A549 (cell line): ENCODE data around the gene CTDP1. TPM values are rescaled to one million over a fixed set of nuclear protein-coding genes. Genes with fewer than 3 reads are reported as not detected.

Source experiments
- ATAC-seq, 2 experiments: fragments of 200-7000 bp in 1 of 2; fragments of >200 bp in 1 of 2; cut with Nextera tagmentation in 1 of 2; cut with Tn5 transposase in 1 of 2; 3 replicates each; pipeline versions ENCODE4 v1.8.0 to v1.9.1; 2018 to 2020; ENCODE audit warnings: mild to moderate bottlenecking in 1 of 2, moderate library complexity in 1 of 2
- CTCF ChIA-PET: fragments of 300-600 bp; sonication (Branson Sonifier 250); formaldehyde crosslinking; extraction: SDS; loops from one replicate; lab custom pipeline; 2021; ENCODE audit warnings: antibody characterized with exemption, inconsistent platforms; lab: Yijun Ruan, JAX
- POLR2A ChIA-PET: fragments of 350-600 bp; formaldehyde crosslinking; extraction: SDS; loops from one replicate; lab custom pipeline; 2021; ENCODE audit warnings: antibody characterized with exemption, inconsistent platforms; lab: Yijun Ruan, JAX
- DNase-seq, 2 experiments: peaks; one replicate each; pipeline versions ENCODE4 v3.0.0 to v3.0.0-alpha.2; 2011 to 2016; ENCODE audit warnings: low read depth in 1 of 2, low spot score in 1 of 2
- FAIRE-seq: peaks from 2 replicates; lab custom pipeline; 2011; peaks lifted over from hg19 to GRCh38; lab: Jason Lieb, UNC
- H3K27ac ChIP-seq, 2 experiments: fragments of >200 bp; sonication (Bioruptor Twin); formaldehyde crosslinking; 3 replicates each; pipeline ENCODE4 v1.5.1; 2016 to 2017
- H3K4me1 ChIP-seq: fragments of >200 bp; sonication (Bioruptor Twin); formaldehyde crosslinking; 3 replicates; pipeline ENCODE4 v1.6.1; 2016
- H3K4me2 ChIP-seq: fragments of >200 bp; sonication (Bioruptor Twin); formaldehyde crosslinking; 3 replicates; pipeline ENCODE4 v1.6.1; 2016
- H3K4me3 ChIP-seq: fragments of >200 bp; sonication (Bioruptor Twin); formaldehyde crosslinking; 3 replicates; pipeline ENCODE4 v1.5.1; 2016
- H3K9me3 ChIP-seq: fragments of >200 bp; sonication (Bioruptor Twin); formaldehyde crosslinking; 3 replicates; pipeline ENCODE4 v1.6.1; 2016
- BCL3 ChIP-seq: fragments of >200 bp; sonication (Bioruptor Twin); formaldehyde crosslinking; IDR thresholded peaks from 3 replicates; pipeline ENCODE4 v1.6.1; 2016
- BHLHE40 ChIP-seq: IDR thresholded peaks from 2 replicates; pipeline ENCODE4 v1.6.1; 2012; ENCODE audit warnings: low read depth, low read length, inconsistent platforms
- CBX8 ChIP-seq: fragments of 200-600 bp; sonication (generic); IDR thresholded peaks from 2 replicates; pipeline ENCODE4 v1.6.1; 2016
- CTCF ChIP-seq: fragments of >200 bp; sonication (Bioruptor Twin); formaldehyde crosslinking; IDR thresholded peaks from 3 replicates; pipeline ENCODE4 v1.5.1; 2016
- EHMT2 ChIP-seq: fragments of 200-600 bp; sonication (generic); IDR thresholded peaks from 2 replicates; pipeline ENCODE4 v1.6.1; 2016; ENCODE audit warnings: antibody characterized with exemption, low read depth, mild to moderate bottlenecking, moderate library complexity
- FOSB ChIP-seq: fragments of 250-450 bp; sonication (Bioruptor Pico); IDR thresholded peaks from 2 replicates; pipeline ENCODE4 v1.5.0; 2020; ENCODE audit warnings: mild to moderate bottlenecking, moderate library complexity
- FOSL2 ChIP-seq, 2 experiments: fragments of 450-650 bp in 1 of 2; fragments of >200 bp in 1 of 2; sonication (Bioruptor Twin) in 1 of 2; formaldehyde crosslinking; IDR thresholded peaks; 2 replicates each; pipeline versions ENCODE4 v1.5.0 to v1.6.1; 2016 to 2020; ENCODE audit warnings: mild to moderate bottlenecking in 1 of 2, moderate library complexity in 1 of 2
- FOXS1 ChIP-seq: fragments of 250-450 bp; sonication (Bioruptor Pico); IDR thresholded peaks from 2 replicates; pipeline ENCODE4 v1.5.0; 2020; ENCODE audit warnings: mild to moderate bottlenecking, moderate library complexity
- HDAC2 ChIP-seq: fragments of 200-600 bp; sonication (generic); IDR thresholded peaks from 2 replicates; pipeline ENCODE4 v1.6.1; 2016
- HOXA7 ChIP-seq: fragments of 250-450 bp; sonication (Bioruptor Pico); IDR thresholded peaks from 2 replicates; pipeline ENCODE4 v1.5.0; 2020; ENCODE audit warnings: mild to moderate bottlenecking, moderate library complexity
- HOXB13 ChIP-seq: fragments of 250-450 bp; sonication (Bioruptor Pico); IDR thresholded peaks from 2 replicates; pipeline ENCODE4 v1.5.0; 2020; ENCODE audit warnings: low read depth, mild to moderate bottlenecking, moderate library complexity
- JUN ChIP-seq, 2 experiments: fragments of >200 bp; sonication (Bioruptor Twin); formaldehyde crosslinking; IDR thresholded peaks; 2 replicates in 1 of 2; 3 replicates in 1 of 2; pipeline ENCODE4 v1.6.1; 2016 to 2017
- JUNB ChIP-seq: fragments of >200 bp; sonication (Bioruptor Twin); formaldehyde crosslinking; IDR thresholded peaks from 2 replicates; pipeline ENCODE4 v1.6.1; 2016
- MAZ ChIP-seq: fragments of 150-350 bp; IDR thresholded peaks from 2 replicates; pipeline ENCODE4 v1.6.1; 2014; ENCODE audit warnings: antibody characterized with exemption, low read depth, low read length, borderline replicate concordance
- NFE2L2 ChIP-seq: fragments of 150-350 bp; conservative IDR thresholded peaks from 2 replicates; pipeline ENCODE4 v1.6.1; 2014; ENCODE audit warnings: low read length
- NR3C1 ChIP-seq: fragments of >200 bp; sonication (Bioruptor Twin); formaldehyde crosslinking; IDR thresholded peaks from 3 replicates; pipeline ENCODE4 v1.6.1; 2017
- POLR2AphosphoS2 ChIP-seq: conservative IDR thresholded peaks from 2 replicates; pipeline ENCODE4 v1.6.1; 2012; ENCODE audit warnings: low read length, improper control_type of control experiment, inconsistent platforms
- RAD21 ChIP-seq, 2 experiments: fragments of >200 bp in 1 of 2; sonication (Bioruptor Twin) in 1 of 2; formaldehyde crosslinking in 1 of 2; IDR thresholded peaks in 1 of 2; conservative IDR thresholded peaks in 1 of 2; 2 replicates in 1 of 2; 3 replicates in 1 of 2; pipeline ENCODE4 v1.6.1; 2012 to 2018; ENCODE audit warnings: inconsistent platforms in 1 of 2
- RARB ChIP-seq: fragments of 250-450 bp; sonication (Bioruptor Pico); IDR thresholded peaks from 2 replicates; pipeline ENCODE4 v1.8.0; 2021; ENCODE audit warnings: mild to moderate bottlenecking, moderate library complexity
- RFX5 ChIP-seq: fragments of 450-650 bp; IDR thresholded peaks from 2 replicates; pipeline ENCODE4 v1.7.1; 2014; ENCODE audit warnings: antibody characterized with exemption, mild to moderate bottlenecking, moderate library complexity
- USF2 ChIP-seq: fragments of 450-650 bp; IDR thresholded peaks from 2 replicates; pipeline ENCODE4 v1.6.1; 2014; ENCODE audit warnings: antibody characterized with exemption
- ZFP36 ChIP-seq: fragments of 450-650 bp; IDR thresholded peaks from 2 replicates; pipeline ENCODE4 v1.6.1; 2014; ENCODE audit warnings: borderline replicate concordance; ENCODE audit not compliant: partially characterized antibody
- ZNF302 ChIP-seq: fragments of 250-450 bp; sonication (Bioruptor Pico); IDR thresholded peaks from 2 replicates; pipeline ENCODE4 v1.9.0; 2021; ENCODE audit warnings: inconsistent platforms, mild to moderate bottlenecking, moderate library complexity
- ZSCAN20 ChIP-seq: fragments of 250-450 bp; sonication (Bioruptor Pico); IDR thresholded peaks from 2 replicates; pipeline ENCODE4 v1.8.0; 2022; ENCODE audit warnings: mild to moderate bottlenecking, moderate library complexity
- WGBS: methylation state at CpG from one replicate; pipeline ENCODE4 v1.1.6; 2017; ENCODE audit errors: missing lambda C conversion rate; 5-methylcytosine and 5-hydroxymethylcytosine counted together
- polyA plus RNA-seq, 4 experiments: library from polyadenylated mRNA; depleted of rRNA in 3 of 4; stranded (reverse); fragments of >200 nt; fragmentation: RNase III in 1 of 4; extraction: RNeasy Plus Mini Kit Qiagen cat#74134 plus additional on column Dnase treatment in 1 of 4; gene quantifications; 2 replicates in 3 of 4; 3 replicates in 1 of 4; pipeline ENCODE4 v1.2.3, GENCODE V29; 2011 to 2017
- TF ChIP-seq, protein P1 (sequence below): IDR thresholded peaks from 2 replicates; pipeline ENCODE4 v1.6.1; 2012
- TF ChIP-seq, protein P2 (sequence below): IDR thresholded peaks from 2 replicates; pipeline ENCODE4 v1.6.1; 2012

Gene CTDP1
- polyA plus RNA-seq, 2 of the 4 experiments (the other 2 are of a cell fraction): 6.8 to 12.1 TPM

DNA sequence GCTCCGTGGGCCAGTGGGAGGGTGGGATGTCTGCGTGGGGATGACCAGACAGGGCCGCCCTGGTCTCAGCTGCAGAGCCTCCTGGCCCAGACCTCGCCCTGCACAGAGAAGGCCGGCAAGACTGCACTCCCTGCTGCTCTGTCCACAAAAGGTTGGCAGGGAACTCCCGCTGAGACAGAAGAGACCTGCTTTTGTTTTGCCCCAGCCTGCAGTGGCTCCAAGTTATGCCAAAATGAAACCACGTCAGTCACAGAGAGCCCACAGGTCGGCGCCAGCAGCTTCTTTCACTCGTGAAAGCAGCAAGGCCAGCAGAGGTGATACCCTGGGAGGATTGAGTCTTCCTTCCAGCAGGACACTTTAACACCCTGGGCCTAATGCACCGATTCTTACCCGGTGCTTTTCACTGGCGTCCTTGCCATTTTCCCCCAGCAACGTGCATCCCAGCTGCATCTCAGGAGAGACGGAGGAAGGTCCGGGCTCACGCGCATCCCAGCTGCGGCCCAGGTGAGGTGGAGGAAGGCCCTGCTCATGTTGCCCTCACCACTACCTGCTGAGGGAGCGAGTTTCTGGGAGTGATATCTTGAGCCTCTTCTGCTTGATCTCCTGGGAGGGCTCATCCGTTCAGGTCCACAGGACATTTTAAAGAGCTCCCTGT is 22.1 kb upstream of the CTDP1 start:
- TF ChIP-seq RAD21 (conservative IDR thresholded peaks at IDR 0.05 in 1 of 2, IDR thresholded peaks at IDR 0.05 in 1 of 2): no peak
- no peaks in the 10 kb centered on the region for H3K4me1 ChIP-seq
- ChIA-PET POLR2A (no interaction called here), CTCF (interaction anchor here (0.7 to 1.4 kb wide), 2 partner anchors 13 to 76 kb away, joined by 3 read pairs; no protein-coding TSS in a partner anchor)
- no peak for ATAC-seq
- no peak overlapping the region for H3K4me2 ChIP-seq
- DNase-seq: no peak
- no peak overlapping the region for H3K4me3 ChIP-seq
- H3K27ac ChIP-seq: no peak overlapping the region
- 48% methylated on average over 13 of the region's 21 CpGs for WGBS
- FAIRE-seq: no peak
- H3K9me3 ChIP-seq: no peaks in the 10 kb centered on the region

DNA sequence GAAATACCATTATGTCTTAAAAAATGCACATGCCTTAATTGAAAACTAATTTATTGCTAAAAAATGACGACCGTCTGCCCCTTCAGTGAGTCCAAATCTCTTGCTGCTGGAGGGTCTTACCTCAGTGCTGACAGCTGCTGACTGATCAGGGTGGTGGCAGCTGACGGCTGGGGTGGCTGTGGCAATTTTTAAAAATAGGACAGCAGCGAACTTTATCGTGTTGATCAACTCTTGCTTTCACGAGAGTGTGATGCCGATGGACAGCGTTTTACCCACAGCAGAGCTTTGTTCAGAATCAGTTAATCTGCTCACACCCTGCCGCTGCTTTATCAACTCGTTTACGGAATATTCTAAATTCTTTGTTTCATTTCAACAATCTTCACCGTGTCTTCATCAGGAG is 21.2 kb upstream of the CTDP1 start:
- TF ChIP-seq FOSL2 (IDR thresholded peaks at IDR 0.05) (no peak), FOSL2 (CRISPR knock-in tag; IDR thresholded peaks at IDR 0.05) (no peak), FOSB (CRISPR knock-in tag) (no peak), CBX8 (no peak), ZNF302 (CRISPR knock-in tag) (no peak), ZFP36 (no peak), RARB (no peak), RAD21 (conservative IDR thresholded peaks at IDR 0.05 in 1 of 2, IDR thresholded peaks at IDR 0.05 in 1 of 2) (no peak), BCL3 (no peak), NR3C1 (no peak), USF2 (no peak), JUN (IDR thresholded peaks at IDR 0.05) (no peak), NFE2L2 (no peak), MAZ (no peak), JUNB (no peak), BHLHE40 (no peak), HOXA7 (CRISPR knock-in tag) (no peak), POLR2AphosphoS2 (no peak), RFX5 (no peak), EHMT2 (no peak)
- TF ChIP-seq, protein P1, sequence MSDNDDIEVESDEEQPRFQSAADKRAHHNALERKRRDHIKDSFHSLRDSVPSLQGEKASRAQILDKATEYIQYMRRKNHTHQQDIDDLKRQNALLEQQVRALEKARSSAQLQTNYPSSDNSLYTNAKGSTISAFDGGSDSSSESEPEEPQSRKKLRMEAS: no peak
- H3K4me3 ChIP-seq: no peak overlapping the region
- DNase-seq (no peak), FAIRE-seq (no peak), ATAC-seq (no peak)
- ChIA-PET POLR2A (no interaction called here), CTCF (interaction anchor here (1.4 kb wide), 1 partner anchor 14 kb away, joined by 3 read pairs; no protein-coding TSS in a partner anchor)
- no peak overlapping the region for H3K27ac ChIP-seq
- no peak overlapping the region for H3K4me2 ChIP-seq
- WGBS: 62% methylated on average over 12 of the region's 12 CpGs
- no peaks in the 10 kb centered on the region for H3K4me1 ChIP-seq
- no peaks in the 10 kb centered on the region for H3K9me3 ChIP-seq

- Histone ChIP-seq H3K27ac (no peak overlapping the region), H3K4me3 (no peak overlapping the region), H3K4me1 (no peaks in the 10 kb centered on the region), H3K4me2 (no peak overlapping the region), H3K9me3 (no peaks in the 10 kb centered on the region)
- ATAC-seq: no peak
- FAIRE-seq: no peak
- DNase-seq: no peak
- ChIA-PET POLR2A (no interaction called here), CTCF (interaction anchor here (1.8 kb wide), 1 partner anchor 15 kb away, joined by 8 read pairs; no protein-coding TSS in a partner anchor)
- WGBS: 45% methylated on average over 5 of the region's 5 CpGs
- TF ChIP-seq HOXA7 (CRISPR knock-in tag): no peak
- no peak for TF ChIP-seq HDAC2
- no peak for TF ChIP-seq FOXS1
- no peak for TF ChIP-seq USF2
- TF ChIP-seq ZSCAN20 (CRISPR knock-in tag): no peak
- TF ChIP-seq HOXB13 (CRISPR knock-in tag): no peak
- TF ChIP-seq CTCF: no peak
- TF ChIP-seq, protein P2, sequence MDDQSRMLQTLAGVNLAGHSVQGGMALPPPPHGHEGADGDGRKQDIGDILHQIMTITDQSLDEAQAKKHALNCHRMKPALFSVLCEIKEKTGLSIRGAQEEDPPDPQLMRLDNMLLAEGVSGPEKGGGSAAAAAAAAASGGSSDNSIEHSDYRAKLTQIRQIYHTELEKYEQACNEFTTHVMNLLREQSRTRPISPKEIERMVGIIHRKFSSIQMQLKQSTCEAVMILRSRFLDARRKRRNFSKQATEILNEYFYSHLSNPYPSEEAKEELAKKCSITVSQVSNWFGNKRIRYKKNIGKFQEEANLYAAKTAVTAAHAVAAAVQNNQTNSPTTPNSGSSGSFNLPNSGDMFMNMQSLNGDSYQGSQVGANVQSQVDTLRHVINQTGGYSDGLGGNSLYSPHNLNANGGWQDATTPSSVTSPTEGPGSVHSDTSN: no peak
Observed at GRCh38 chr18:79659733-79660132, 19.9 kb upstream of the CTDP1 start.
